ENCODE measurements around the gene TTC34. TPM values are rescaled to one million over a fixed set of nuclear protein-coding genes. Genes with fewer than 3 reads are reported as not detected.

Gene TTC34
- total and polyA plus RNA-seq, 4 donors = 0.10 to 1.6 (median 1.1) TPM

DNA sequence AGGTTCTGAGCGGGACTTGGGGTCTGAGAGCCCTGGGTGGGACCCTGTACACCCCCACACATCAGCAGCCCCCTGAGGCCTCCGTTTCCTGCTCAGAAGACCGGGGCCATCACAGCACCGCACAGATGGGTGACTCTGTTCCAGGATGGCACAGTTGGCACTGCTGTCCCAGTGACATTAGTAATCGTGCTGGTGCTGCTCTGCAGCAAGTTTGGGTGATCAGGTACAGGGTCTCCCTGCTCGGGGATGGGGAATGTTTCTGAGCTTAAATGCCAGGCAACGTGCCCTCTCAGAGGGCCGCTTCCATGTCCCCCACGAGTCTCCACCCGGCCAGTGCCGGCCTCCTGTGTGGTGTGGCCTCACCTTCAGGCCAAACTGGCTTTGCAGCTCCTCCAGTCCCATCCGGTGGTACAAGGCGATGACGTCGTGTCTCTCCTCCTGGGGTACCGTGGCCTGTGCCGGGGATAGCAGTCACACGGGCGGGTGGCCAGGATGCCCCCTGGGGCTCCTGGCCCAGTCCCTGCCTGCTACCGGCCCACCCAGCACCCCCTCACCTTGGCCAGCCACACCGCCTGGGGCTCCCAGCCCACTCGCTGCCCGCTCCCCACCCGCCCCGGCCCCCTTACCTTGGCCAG is 197.9 kb downstream of the TTC34 start:
- Histone ChIP-seq H3K36me3 (ENCODE audit: control insufficient read depth, insufficient read depth, low read length) (no peaks in the 10 kb centered on the region), H3K27ac (ENCODE audit: low read depth, low read length) (no peak overlapping the region), H3K4me1 (ENCODE audit: control insufficient read depth, insufficient read depth, low read length) (peaks cover 13% of the 10 kb centered on the region), H3K27me3 (ENCODE audit: control insufficient read depth, insufficient read depth, low read length) (peaks cover 2% of the 10 kb centered on the region), H3K9me3 (ENCODE audit: control insufficient read depth, insufficient read depth, low read length) (peaks cover under 1% of the 10 kb centered on the region), H3K4me3 (ENCODE audit: low read depth, low read length) (no peak overlapping the region)
- no peak for DNase-seq (ENCODE audit: low read depth in 4 of 6, low spot score in 6 of 6)
- WGBS (ENCODE audit: insufficient coverage) = 89% methylated on average over 25 of the region's 25 CpGs

GRCh38 chr1:2602866-2603520 is 198.5 kb downstream of the TTC34 start:
- no peak overlapping the region for H3K4me3 ChIP-seq (ENCODE audit: low read depth, low read length)
- no peak overlapping the region for H3K27ac ChIP-seq (ENCODE audit: low read depth, low read length)
- peaks cover 2% of the 10 kb centered on the region for H3K27me3 ChIP-seq (ENCODE audit: control insufficient read depth, insufficient read depth, low read length)
- H3K4me1 ChIP-seq (ENCODE audit: control insufficient read depth, insufficient read depth, low read length) = peaks cover 13% of the 10 kb centered on the region
- peaks cover 4% of the 10 kb centered on the region for H3K9me3 ChIP-seq (ENCODE audit: control insufficient read depth, insufficient read depth, low read length)
- WGBS (ENCODE audit: insufficient coverage) = 80% methylated on average over 13 of the region's 18 CpGs
- H3K36me3 ChIP-seq (ENCODE audit: control insufficient read depth, insufficient read depth, low read length) = no peaks in the 10 kb centered on the region
- no peak for DNase-seq (ENCODE audit: low read depth in 4 of 6, low spot score in 6 of 6)

DNA sequence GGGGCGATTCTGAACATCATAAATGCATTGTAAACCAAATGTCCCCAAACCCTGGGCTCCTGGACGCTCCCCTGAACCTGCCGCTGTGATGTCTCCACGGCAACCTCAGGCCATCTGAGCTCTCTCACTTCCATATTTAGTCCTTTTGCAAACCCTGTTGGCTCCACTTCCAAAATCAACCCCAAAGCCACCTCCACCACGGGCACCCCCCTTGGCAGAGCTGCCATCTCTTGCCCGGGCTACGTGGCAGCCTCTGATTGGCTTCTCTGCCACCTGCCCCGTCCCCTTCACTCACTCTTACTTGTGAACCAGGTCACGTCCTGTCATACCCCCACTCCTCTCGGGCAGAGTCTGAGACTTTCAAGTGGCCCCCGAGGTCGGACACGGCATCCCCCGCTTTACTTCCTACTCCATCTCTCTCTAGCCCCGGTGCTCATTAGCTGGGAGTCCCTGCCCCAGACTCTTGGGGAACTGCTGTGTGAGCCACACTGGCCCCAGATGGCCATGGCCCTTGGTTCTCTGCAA is 199.1 kb downstream of the TTC34 start:
- 69% methylated on average over 15 of the region's 15 CpGs for WGBS (ENCODE audit: insufficient coverage)
- no peak overlapping the region for H3K27ac ChIP-seq (ENCODE audit: low read depth, low read length)
- H3K4me3 ChIP-seq (ENCODE audit: low read depth, low read length) = no peak overlapping the region
- peaks cover 2% of the 10 kb centered on the region for H3K27me3 ChIP-seq (ENCODE audit: control insufficient read depth, insufficient read depth, low read length)
- H3K9me3 ChIP-seq (ENCODE audit: control insufficient read depth, insufficient read depth, low read length) = peaks cover 4% of the 10 kb centered on the region
- H3K36me3 ChIP-seq (ENCODE audit: control insufficient read depth, insufficient read depth, low read length) = no peaks in the 10 kb centered on the region
- DNase-seq (ENCODE audit: low read depth in 4 of 6, low spot score in 6 of 6) = no peak
- H3K4me1 ChIP-seq (ENCODE audit: control insufficient read depth, insufficient read depth, low read length) = peaks cover 8% of the 10 kb centered on the region

DNA sequence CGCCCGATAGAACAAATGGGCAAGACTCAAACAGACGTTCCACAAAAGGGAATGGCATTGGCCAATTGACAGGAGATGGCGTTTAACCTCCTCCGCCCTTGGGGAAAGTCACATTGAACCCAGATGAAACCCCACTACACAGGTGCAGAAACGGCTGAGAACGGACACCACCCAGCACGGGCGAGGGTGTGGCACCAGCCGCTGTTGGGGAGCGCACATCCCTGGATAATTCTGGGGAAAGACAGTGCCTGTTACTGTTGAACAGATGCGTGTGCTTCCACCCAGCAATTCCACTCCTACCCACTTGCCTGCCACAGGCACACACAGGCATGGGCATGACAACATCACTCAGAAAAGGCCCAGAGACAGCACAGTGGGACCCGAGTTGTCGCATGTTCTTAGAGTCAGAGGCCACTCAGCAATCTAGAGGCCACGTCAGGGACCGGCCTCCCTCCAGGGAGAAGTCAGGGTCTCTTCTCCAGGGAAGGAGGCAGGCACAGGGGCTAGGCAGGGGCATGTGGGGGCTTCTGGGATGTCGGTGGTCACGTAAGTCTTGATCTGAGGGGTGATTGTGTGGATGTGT is 199.7 kb downstream of the TTC34 start:
- H3K4me1 ChIP-seq (ENCODE audit: control insufficient read depth, insufficient read depth, low read length) = peaks cover 3% of the 10 kb centered on the region
- peaks cover 2% of the 10 kb centered on the region for H3K27me3 ChIP-seq (ENCODE audit: control insufficient read depth, insufficient read depth, low read length)
- DNase-seq (ENCODE audit: low read depth in 4 of 6, low spot score in 6 of 6) = no peak
- no peaks in the 10 kb centered on the region for H3K36me3 ChIP-seq (ENCODE audit: control insufficient read depth, insufficient read depth, low read length)
- no peak overlapping the region for H3K4me3 ChIP-seq (ENCODE audit: low read depth, low read length)
- H3K9me3 ChIP-seq (ENCODE audit: control insufficient read depth, insufficient read depth, low read length) = peaks cover 4% of the 10 kb centered on the region
- H3K27ac ChIP-seq (ENCODE audit: low read depth, low read length) = no peak overlapping the region
- WGBS (ENCODE audit: insufficient coverage) = 85% methylated on average over 16 of the region's 18 CpGs

DNA sequence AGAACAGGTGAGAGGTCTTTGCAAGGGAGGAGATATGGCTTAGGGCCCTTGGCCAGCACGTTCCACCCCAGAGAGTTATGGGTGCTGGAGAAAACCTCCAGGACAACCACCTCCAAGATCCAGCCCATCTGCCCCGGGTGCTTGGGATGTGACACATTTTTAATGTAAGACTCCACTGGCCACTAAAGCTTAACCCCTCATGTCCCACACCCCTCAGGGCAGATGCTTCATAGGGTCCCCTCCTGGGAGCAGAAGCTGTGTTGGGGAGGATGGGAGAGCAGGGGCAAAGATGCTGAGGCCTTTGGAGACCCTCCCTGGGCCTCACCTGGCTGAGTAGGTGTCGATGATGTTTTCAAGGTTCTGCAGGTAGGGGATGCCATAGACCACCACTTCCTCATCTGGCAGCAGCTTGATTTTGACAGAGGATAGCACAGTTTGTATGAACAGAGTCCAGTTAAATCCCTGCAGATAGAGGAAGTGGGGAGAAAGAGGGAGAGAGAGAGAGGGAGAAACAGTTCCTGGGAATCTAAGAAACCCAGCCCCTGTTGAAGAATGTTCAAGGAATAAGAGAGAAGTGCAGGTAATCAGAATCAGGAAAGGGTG is 203.1 kb downstream of the TTC34 start:
- WGBS (ENCODE audit: insufficient coverage) = no CpG with 5 or more reads among the region's 3 CpGs
- peaks cover 2% of the 10 kb centered on the region for H3K27me3 ChIP-seq (ENCODE audit: control insufficient read depth, insufficient read depth, low read length)
- H3K4me1 ChIP-seq (ENCODE audit: control insufficient read depth, insufficient read depth, low read length) = peaks cover 8% of the 10 kb centered on the region
- no peak overlapping the region for H3K4me3 ChIP-seq (ENCODE audit: low read depth, low read length)
- no peak overlapping the region for H3K27ac ChIP-seq (ENCODE audit: low read depth, low read length)
- H3K36me3 ChIP-seq (ENCODE audit: control insufficient read depth, insufficient read depth, low read length) = peaks cover 3% of the 10 kb centered on the region
- H3K9me3 ChIP-seq (ENCODE audit: control insufficient read depth, insufficient read depth, low read length) = peaks cover 4% of the 10 kb centered on the region
- no peak for DNase-seq (ENCODE audit: low read depth in 4 of 6, low spot score in 6 of 6)

GRCh38 chr1:2597441-2598328 is 203.8 kb downstream of the TTC34 start:
- H3K4me1 ChIP-seq (ENCODE audit: control insufficient read depth, insufficient read depth, low read length) = peaks cover 11% of the 10 kb centered on the region
- DNase-seq (ENCODE audit: low read depth in 4 of 6, low spot score in 6 of 6) = no peak
- H3K27ac ChIP-seq (ENCODE audit: low read depth, low read length) = no peak overlapping the region
- peaks cover under 1% of the 10 kb centered on the region for H3K27me3 ChIP-seq (ENCODE audit: control insufficient read depth, insufficient read depth, low read length)
- H3K36me3 ChIP-seq (ENCODE audit: control insufficient read depth, insufficient read depth, low read length) = peaks cover 3% of the 10 kb centered on the region
- 78% methylated on average over 33 of the region's 34 CpGs for WGBS (ENCODE audit: insufficient coverage)
- peaks cover 4% of the 10 kb centered on the region for H3K9me3 ChIP-seq (ENCODE audit: control insufficient read depth, insufficient read depth, low read length)
- H3K4me3 ChIP-seq (ENCODE audit: low read depth, low read length) = no peak overlapping the region

- WGBS (ENCODE audit: insufficient coverage) = 85% methylated on average over 23 of the region's 28 CpGs
- no peak for DNase-seq (ENCODE audit: low read depth in 4 of 6, low spot score in 6 of 6)
- peaks cover 11% of the 10 kb centered on the region for H3K4me1 ChIP-seq (ENCODE audit: control insufficient read depth, insufficient read depth, low read length)
- H3K36me3 ChIP-seq (ENCODE audit: control insufficient read depth, insufficient read depth, low read length) = peaks cover 3% of the 10 kb centered on the region
- no peak overlapping the region for H3K27ac ChIP-seq (ENCODE audit: low read depth, low read length)
- peaks cover 4% of the 10 kb centered on the region for H3K9me3 ChIP-seq (ENCODE audit: control insufficient read depth, insufficient read depth, low read length)
- H3K4me3 ChIP-seq (ENCODE audit: low read depth, low read length) = no peak overlapping the region
- H3K27me3 ChIP-seq (ENCODE audit: control insufficient read depth, insufficient read depth, low read length) = no peaks in the 10 kb centered on the region
Measured at GRCh38 chr1:2596530-2597333, 204.8 kb downstream of the TTC34 start.

DNA sequence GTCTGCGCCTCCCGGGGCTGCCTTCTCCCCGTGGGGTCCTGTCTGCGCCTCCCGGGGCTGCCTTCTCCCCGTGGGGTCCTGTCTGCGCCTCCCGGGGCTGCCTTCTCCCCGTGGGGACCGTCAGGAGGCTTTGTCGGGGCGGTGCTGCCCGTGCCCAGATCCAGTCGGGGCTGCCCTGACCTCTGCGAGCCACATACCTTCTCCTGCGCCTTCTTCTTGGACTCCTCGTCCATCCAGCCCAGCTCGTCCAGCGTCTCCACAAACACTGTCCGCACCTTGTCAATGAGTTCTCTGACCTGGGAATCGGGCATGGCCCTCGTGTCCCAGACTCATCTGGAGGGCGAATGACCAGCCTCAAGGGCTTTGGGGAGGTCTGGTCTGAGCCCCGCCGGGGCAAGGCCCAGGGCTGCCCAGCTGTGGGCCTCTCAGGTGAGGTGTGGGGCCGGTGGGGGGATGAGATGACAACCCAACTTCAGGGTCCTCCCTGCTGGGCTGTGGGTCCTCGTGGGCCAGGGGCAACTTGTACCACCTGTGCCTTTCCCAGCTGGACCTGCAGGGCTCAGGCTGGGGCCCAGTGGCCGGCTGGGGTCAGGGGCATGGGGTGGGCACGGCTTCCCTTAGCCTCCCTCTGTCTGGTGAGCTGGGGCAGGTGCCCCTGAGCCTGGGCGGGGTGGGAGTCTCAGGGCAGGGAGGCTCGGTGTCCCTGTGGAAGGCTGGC is 205.5 kb downstream of the TTC34 start:
- peaks cover 11% of the 10 kb centered on the region for H3K4me1 ChIP-seq (ENCODE audit: control insufficient read depth, insufficient read depth, low read length)
- peaks cover 4% of the 10 kb centered on the region for H3K36me3 ChIP-seq (ENCODE audit: control insufficient read depth, insufficient read depth, low read length)
- H3K27me3 ChIP-seq (ENCODE audit: control insufficient read depth, insufficient read depth, low read length) = no peaks in the 10 kb centered on the region
- H3K4me3 ChIP-seq (ENCODE audit: low read depth, low read length) = no peak overlapping the region
- DNase-seq (ENCODE audit: low read depth in 4 of 6, low spot score in 6 of 6) = no peak
- WGBS (ENCODE audit: insufficient coverage) = 85% methylated on average over 31 of the region's 31 CpGs
- H3K9me3 ChIP-seq (ENCODE audit: control insufficient read depth, insufficient read depth, low read length) = peaks cover 4% of the 10 kb centered on the region
- no peak overlapping the region for H3K27ac ChIP-seq (ENCODE audit: low read depth, low read length)

Data from spinal cord (tissue), 10 donors.